Brain microvascular endothelial cell (primary cell): Measurements from ENCODE around the gene SRP9.

Source experiments
- DNase-seq: peaks from one replicate; pipeline ENCODE4 v3.0.0-alpha.2; 2020
- H3K27ac ChIP-seq: fragments of 250-450 bp; sonication (Bioruptor Pico); 2 replicates; pipeline ENCODE4 v1.5.1; 2020; ENCODE audit warnings: mild to moderate bottlenecking, moderate library complexity
- H3K27me3 ChIP-seq: fragments of 250-450 bp; sonication (Bioruptor Pico); replicated peaks from 2 replicates; pipeline ENCODE4 v1.5.1; 2020; ENCODE audit warnings: mild to moderate bottlenecking
- H3K36me3 ChIP-seq: fragments of 250-450 bp; sonication (Bioruptor Pico); replicated peaks from 2 replicates; pipeline ENCODE4 v1.5.1; 2020; ENCODE audit warnings: mild to moderate bottlenecking
- H3K4me3 ChIP-seq: 2 replicates; pipeline ENCODE4 v1.5.1; 2011; ENCODE audit warnings: low read depth, mild to moderate bottlenecking, control low read depth, low read length, moderate library complexity
- CTCF ChIP-seq: IDR thresholded peaks from 2 replicates; pipeline ENCODE4 v1.5.1; 2011; ENCODE audit warnings: low read depth, mild to moderate bottlenecking, moderate library complexity, low read length, control low read depth, inconsistent platforms; ENCODE audit errors: missing control alignments
- in situ Hi-C: cut with HindIII; loops from 2 replicates; pipeline ENCODE4 v1.10.0; 2017; ENCODE audit warnings: low sequenced_read_pairs, low pct_ligation_motif_present

SRP9 gene

GRCh38 chr1:225822655-225823403, 45.2 kb downstream of the SRP9 start:
- H3K4me3 ChIP-seq: no peak overlapping the region
- H3K27ac ChIP-seq: no peak overlapping the region
- H3K27me3 ChIP-seq: no peaks in the 10 kb centered on the region
- DNase-seq: no peak
- H3K36me3 ChIP-seq: no peaks in the 10 kb centered on the region
- in situ Hi-C loops: loop anchor here (25.0 kb wide), 1 partner anchor 164 kb away; the partner anchor contains the start of gene SDE2
- no peak for TF ChIP-seq CTCF

DNA sequence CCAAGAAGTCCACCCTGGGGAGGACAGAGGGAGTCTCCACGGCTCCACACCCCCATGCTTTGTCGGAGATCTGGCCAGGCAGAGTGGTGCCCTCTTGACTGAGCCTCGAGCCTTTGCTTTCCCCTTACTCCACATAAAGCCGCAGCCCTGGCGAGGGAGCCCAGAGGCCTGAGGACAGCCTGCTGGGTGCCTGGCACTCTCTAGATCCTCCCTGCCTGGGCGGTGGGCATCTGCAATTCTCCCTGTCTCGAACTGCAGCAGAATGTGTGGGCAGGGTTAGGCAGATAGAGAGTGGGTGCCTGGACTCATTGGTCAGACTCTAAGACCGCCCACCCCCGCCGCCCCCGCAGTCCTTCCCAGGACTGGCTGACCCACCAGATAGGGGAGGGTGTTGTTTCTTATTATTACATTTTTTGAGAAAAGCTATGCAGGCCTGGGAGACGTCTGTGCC, 46.2 kb downstream of the SRP9 start:
- in situ Hi-C loops: loop anchor here (25.0 kb wide), 1 partner anchor 163 kb away; the partner anchor contains the start of gene SDE2
- Histone ChIP-seq H3K27ac (no peak overlapping the region), H3K4me3 (no peak overlapping the region), H3K36me3 (no peaks in the 10 kb centered on the region), H3K27me3 (no peaks in the 10 kb centered on the region)
- DNase-seq: no peak
- TF ChIP-seq CTCF: no peak

GRCh38 chr1:225824533-225824941, 46.9 kb downstream of the SRP9 start:
- H3K36me3 ChIP-seq: no peaks in the 10 kb centered on the region
- no peak overlapping the region for H3K27ac ChIP-seq
- in situ Hi-C loops: loop anchor here (25.0 kb wide), 1 partner anchor 163 kb away; the partner anchor contains the start of gene SDE2
- no peak for TF ChIP-seq CTCF
- no peak overlapping the region for H3K4me3 ChIP-seq
- no peak for DNase-seq
- no peaks in the 10 kb centered on the region for H3K27me3 ChIP-seq

DNA sequence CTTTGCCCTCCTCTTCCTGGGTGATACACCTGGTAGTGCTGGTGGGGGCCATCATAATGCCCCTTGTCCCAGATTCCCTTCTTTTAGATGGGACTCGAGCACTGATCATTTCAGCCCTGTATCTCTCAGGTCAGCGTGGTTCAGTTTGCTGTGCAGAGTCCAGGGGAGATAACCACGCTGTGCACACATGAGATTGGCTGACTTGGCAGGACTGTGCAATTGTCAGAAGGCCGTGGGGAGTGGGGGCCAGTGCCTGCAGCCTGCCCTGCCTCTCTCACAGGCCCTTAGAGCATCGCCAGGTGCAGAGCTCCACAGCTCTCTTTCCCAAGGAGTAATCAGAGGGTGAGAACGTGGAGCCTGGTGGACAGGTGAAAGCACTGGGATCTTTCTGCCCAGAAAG, 47.5 kb downstream of the SRP9 start:
- DNase-seq: no peak
- Histone ChIP-seq H3K4me3 (no peak overlapping the region), H3K27ac (no peak overlapping the region), H3K36me3 (no peaks in the 10 kb centered on the region), H3K27me3 (no peaks in the 10 kb centered on the region)
- TF ChIP-seq CTCF: no peak
- in situ Hi-C loops: no loop called here

DNA sequence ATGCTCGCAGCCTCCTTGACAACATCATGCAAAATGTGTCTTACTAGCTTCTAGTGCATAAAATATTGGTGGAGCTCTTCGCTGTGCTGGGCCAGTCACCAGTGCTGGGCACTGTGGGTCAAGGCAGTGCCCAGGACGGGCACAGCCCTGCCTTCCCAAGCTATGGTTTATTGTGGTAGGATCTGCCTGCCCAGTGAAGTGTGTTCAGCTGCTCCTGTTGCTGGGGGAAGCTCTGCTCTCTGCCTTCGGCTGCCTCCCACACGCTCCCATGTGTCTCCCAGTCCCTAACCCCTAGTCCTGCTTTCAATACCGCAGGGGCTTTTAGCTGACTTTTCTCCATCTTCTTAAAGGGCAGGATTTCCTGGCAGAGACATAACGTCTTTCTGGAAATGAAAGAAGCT, 48.0 kb downstream of the SRP9 start:
- no peak for TF ChIP-seq CTCF
- in situ Hi-C loops: no loop called here
- Histone ChIP-seq H3K4me3 (no peak overlapping the region), H3K36me3 (no peaks in the 10 kb centered on the region), H3K27me3 (no peaks in the 10 kb centered on the region), H3K27ac (no peak overlapping the region)
- DNase-seq: no peak
